NCI-H2107 treated with DMSO at 0.1 percent for 48 hours (cell line): ENCODE measurements around the gene HSCB.
A peak's percentile ranks its signal among the peaks of the same experiment; 100 is the strongest.
"Not testable (repeated sequence)": the region's sequence is repeated elsewhere in the genome, so short reads cannot be mapped to it uniquely, and the experiment has no call there.

Source experiments
- DNase-seq: peaks from one replicate; lab custom pipeline; 2025; ENCODE audit not compliant: unreplicated experiment; lab: John Stamatoyannopoulos, UW

The HSCB gene

GRCh38 chr22:28783786-28784671, 42.2 kb downstream of the HSCB start:
- DNase-seq = peak; percentile 42

GRCh38 chr22:28788601-28789000, 46.8 kb downstream of the HSCB start:
- DNase-seq = peak; percentile 74

GRCh38 chr22:28791124-28791523, 49.3 kb downstream of the HSCB start:
- DNase-seq = no peak

GRCh38 chr22:28791841-28792490, 50.1 kb downstream of the HSCB start:
- no peak for DNase-seq

- no peak for DNase-seq
Measured at GRCh38 chr22:28792491-28793383, 50.9 kb downstream of the HSCB start.

GRCh38 chr22:28793976-28794584, 52.2 kb downstream of the HSCB start:
- no peak for DNase-seq

- DNase-seq = no peak
Measured at GRCh38 chr22:28795071-28795693, 53.3 kb downstream of the HSCB start.

GRCh38 chr22:28795932-28796856, 54.4 kb downstream of the HSCB start:
- DNase-seq = no peak

GRCh38 chr22:28798810-28799605, 57.2 kb downstream of the HSCB start:
- no peak for DNase-seq

GRCh38 chr22:28799606-28800307, 57.9 kb downstream of the HSCB start:
- DNase-seq = no peak

- DNase-seq = peak; percentile 35
Measured at GRCh38 chr22:28800308-28801041, 58.6 kb downstream of the HSCB start, which contains the start of gene XBP1. Gene XBP1 (minus strand): TSS chr22:28800569.

GRCh38 chr22:28801845-28802594, 60.2 kb downstream of the HSCB start:
- no peak for DNase-seq

- DNase-seq = no peak
Measured at GRCh38 chr22:28802595-28803123, 60.8 kb downstream of the HSCB start.

GRCh38 chr22:28805426-28805825, 63.6 kb downstream of the HSCB start:
- DNase-seq = not testable (repeated sequence)
